ENCODE measurements around the gene ZSCAN12.
"Not testable (repeated sequence)": the region's sequence is repeated elsewhere in the genome, so short reads cannot be mapped to it uniquely, and the experiment has no call there.

ZSCAN12 gene

GRCh38 chr6:28393912-28394662, 5.5 kb downstream of the ZSCAN12 start:
- DNase-seq: no peak

- DNase-seq: no peak
Observed at GRCh38 chr6:28390688-28391087, 8.9 kb downstream of the ZSCAN12 start.

GRCh38 chr6:28384143-28384533, 15.4 kb downstream of the ZSCAN12 start:
- DNase-seq: no peak

- peak; percentile 23 to 47 for DNase-seq
Observed at GRCh38 chr6:28383235-28384142, 16.1 kb downstream of the ZSCAN12 start.

- DNase-seq: no peak
Observed at GRCh38 chr6:28380381-28380780, 19.2 kb downstream of the ZSCAN12 start.

- no peak for DNase-seq
Observed at GRCh38 chr6:28378644-28379043, 20.9 kb downstream of the ZSCAN12 start.

- no peak for DNase-seq
Observed at GRCh38 chr6:28377879-28378278, 21.7 kb downstream of the ZSCAN12 start.

GRCh38 chr6:28373925-28374324, 25.6 kb downstream of the ZSCAN12 start:
- DNase-seq: no peak

GRCh38 chr6:28371706-28372451, 27.7 kb downstream of the ZSCAN12 start:
- no peak for DNase-seq

GRCh38 chr6:28371280-28371679, 28.3 kb downstream of the ZSCAN12 start:
- DNase-seq: no peak

- DNase-seq: no peak
Observed at GRCh38 chr6:28370440-28370839, 29.1 kb downstream of the ZSCAN12 start.

- no peak for DNase-seq
Observed at GRCh38 chr6:28369463-28369862, 30.1 kb downstream of the ZSCAN12 start.

- DNase-seq: no peak
Observed at GRCh38 chr6:28368522-28368921, 31.0 kb downstream of the ZSCAN12 start.

- not testable (repeated sequence) for DNase-seq
Observed at GRCh38 chr6:28365590-28365989, 34.0 kb downstream of the ZSCAN12 start.

- DNase-seq: no peak
Observed at GRCh38 chr6:28360961-28361360, 38.6 kb downstream of the ZSCAN12 start.

- not testable (repeated sequence) for DNase-seq
Observed at GRCh38 chr6:28359562-28359961, 40.0 kb downstream of the ZSCAN12 start.

- DNase-seq: no peak
Observed at GRCh38 chr6:28357036-28357435, 42.5 kb downstream of the ZSCAN12 start.

- DNase-seq: no peak
Observed at GRCh38 chr6:28356666-28357020, 42.9 kb downstream of the ZSCAN12 start.

GRCh38 chr6:28355743-28356665, 43.5 kb downstream of the ZSCAN12 start:
- DNase-seq: peak; percentile 52 to 68

- no peak for DNase-seq
Observed at GRCh38 chr6:28354688-28355554, 44.6 kb downstream of the ZSCAN12 start.

- DNase-seq: no peak
Observed at GRCh38 chr6:28353981-28354676, 45.4 kb downstream of the ZSCAN12 start.
